ENCODE measurements around the gene NDUFC1. TPM values are rescaled to one million over a fixed set of nuclear protein-coding genes. Genes with fewer than 3 reads are reported as not detected.

NDUFC1 gene
- total RNA-seq = 11.9 and 13.0 TPM in 2 replicates

DNA sequence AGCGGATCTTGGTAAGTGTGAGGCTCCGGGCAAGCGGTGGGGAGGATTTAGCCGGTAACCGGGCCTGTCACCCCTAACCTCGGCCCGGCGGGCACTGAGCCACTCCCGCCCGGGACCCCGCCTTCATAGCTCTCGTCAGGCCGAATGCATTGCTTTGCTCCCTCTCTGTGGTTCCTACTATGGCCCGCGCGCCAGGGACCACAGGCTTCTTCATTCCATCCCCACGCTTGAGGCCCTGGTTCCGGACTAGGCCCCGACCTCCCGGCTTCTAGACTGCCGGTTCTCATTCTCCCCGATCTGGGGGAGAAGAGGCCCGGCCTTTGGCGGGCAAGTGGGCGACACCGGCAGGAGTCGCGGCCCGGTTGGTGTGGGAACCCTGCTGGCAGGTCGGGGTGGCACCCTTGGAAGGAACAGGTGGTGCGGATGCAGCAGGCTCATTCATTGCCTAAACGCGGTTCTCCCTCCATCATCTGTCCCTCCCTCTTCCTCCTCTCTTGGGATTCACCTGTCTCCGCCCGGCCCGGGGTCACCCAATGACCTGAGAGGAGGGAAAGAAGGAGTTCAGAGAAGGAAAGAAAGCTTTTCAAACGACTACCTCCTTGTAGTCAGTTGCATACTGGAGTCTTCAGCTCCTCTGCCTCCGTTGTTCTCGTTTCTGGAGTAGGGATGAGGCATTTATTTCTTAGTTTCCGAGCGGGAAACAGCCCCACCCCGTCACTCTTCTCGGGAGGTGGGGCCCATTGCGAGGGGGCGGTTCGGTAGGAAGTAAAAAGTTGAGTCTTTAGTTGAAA, at the start of gene NDUFC1:
Gene NDUFC1, minus strand, starts transcription at position 657 of the 791 bp plus-strand sequence. CDS start 6,679 bp downstream, outside the sequence.

DNA sequence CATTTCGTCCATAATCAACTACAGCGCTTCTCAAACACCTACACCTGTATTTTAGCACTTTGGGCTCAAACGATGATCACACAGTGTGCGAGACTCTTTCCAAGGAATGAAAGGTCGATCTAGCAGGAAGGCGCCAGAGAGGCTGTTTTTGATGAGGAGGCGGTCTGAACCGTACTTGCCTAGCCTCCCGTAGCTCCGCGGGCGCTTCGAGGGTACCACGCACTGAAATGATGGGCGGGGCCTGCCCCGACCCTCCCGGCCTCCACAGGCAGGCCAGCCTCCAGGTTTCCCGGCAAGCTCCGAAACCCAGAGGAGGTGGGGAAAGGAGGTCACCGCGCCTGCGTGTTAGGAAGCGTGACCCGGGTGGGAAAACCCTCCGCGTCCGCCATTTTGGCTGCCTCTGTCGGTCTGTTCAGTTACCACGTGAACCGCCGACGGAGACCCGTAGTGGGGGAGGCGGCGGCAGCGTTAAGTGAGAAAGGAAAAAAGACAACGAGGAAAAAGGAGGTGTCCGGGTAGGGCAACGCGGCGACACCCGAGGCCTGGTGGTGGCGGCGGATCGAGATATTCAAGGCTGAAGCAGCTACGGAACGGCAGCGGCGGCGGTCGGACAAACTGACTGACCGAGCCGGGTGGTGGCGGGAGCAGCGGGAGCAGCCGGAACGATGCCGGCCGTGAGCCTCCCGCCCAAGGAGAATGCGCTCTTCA, 1.0 kb downstream of the NDUFC1 start, which contains the start of gene NAA15:
Gene NAA15, plus strand, starts transcription at position 393 of the 708 bp plus-strand sequence. Its CDS starts 273 bp downstream, at position 666.

DNA sequence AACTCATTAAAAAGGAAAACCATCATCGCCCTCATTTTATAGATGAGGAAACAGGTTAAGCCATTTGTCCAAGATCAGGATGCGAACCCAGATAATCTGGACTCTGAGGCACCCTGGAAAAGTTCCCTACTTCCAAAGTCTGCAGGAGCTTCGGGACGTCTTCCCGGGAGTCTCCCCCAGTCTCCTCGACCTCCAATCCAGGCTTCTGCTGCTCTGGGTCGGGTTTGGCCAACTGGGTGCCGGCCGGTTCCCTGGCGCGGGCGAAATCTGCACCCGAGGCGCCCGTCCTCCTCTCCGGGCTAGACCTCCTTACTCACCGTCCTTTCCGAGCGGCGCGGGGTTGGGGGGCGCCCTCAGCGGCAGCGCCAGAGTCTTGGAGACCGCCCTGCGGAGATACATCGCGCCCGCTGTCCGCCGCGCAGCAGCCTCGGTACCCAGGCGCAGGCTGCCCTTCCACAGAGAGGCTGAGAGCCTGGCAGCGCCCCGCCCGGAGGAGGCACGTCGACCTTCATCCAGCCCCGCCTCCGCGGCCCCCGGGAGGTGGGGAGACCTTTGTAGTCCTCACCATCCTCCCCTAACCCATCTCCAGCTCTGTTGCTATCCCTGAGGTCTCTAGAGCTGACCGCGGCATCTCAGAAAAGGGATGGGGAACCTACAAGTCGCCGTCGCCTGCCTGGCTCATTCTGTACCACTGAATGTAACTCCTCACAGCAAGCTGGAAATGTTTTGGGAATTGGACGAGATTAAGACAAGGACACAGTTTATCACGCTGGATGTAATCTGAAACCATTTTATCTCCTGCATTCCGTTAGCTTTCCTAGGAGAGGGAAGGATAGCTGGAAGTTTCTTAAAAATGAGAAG, 22.3 kb downstream of the NDUFC1 start, which contains the start of gene MGARP:
Gene MGARP, minus strand, starts transcription at position 466 of the 861 bp plus-strand sequence. Its CDS starts 67 bp downstream, at position 399.

Small RNA genes lying within 50 kb of the gene (small RNA-seq; reads per million reads assigned to genes)
- gene RNU6-1074P (not detected), gene RNU6-1214P (not detected)

Other genes starting within 250 kb of the NDUFC1 start
- gene ELF2, start 125.3 kb downstream of the NDUFC1 start, total RNA-seq = 42.7 and 56.8 TPM in 2 replicates
- gene MGARP, start 22.3 kb downstream of the NDUFC1 start, total RNA-seq = 14.9 and 58.0 TPM in 2 replicates
- gene NAA15, start 972 bp downstream of the NDUFC1 start, total RNA-seq = 28.1 and 38.5 TPM in 2 replicates
- gene RAB33B, start 151.6 kb upstream of the NDUFC1 start, total RNA-seq = 13.6 and 17.4 TPM in 2 replicates